Measurements from ENCODE around the gene MRGPRD. TPM values are rescaled to one million over a fixed set of nuclear protein-coding genes. Genes with fewer than 3 reads are reported as not detected.

Gene MRGPRD
- total RNA-seq, 1 experiment from 2014 or later, result not detected

DNA sequence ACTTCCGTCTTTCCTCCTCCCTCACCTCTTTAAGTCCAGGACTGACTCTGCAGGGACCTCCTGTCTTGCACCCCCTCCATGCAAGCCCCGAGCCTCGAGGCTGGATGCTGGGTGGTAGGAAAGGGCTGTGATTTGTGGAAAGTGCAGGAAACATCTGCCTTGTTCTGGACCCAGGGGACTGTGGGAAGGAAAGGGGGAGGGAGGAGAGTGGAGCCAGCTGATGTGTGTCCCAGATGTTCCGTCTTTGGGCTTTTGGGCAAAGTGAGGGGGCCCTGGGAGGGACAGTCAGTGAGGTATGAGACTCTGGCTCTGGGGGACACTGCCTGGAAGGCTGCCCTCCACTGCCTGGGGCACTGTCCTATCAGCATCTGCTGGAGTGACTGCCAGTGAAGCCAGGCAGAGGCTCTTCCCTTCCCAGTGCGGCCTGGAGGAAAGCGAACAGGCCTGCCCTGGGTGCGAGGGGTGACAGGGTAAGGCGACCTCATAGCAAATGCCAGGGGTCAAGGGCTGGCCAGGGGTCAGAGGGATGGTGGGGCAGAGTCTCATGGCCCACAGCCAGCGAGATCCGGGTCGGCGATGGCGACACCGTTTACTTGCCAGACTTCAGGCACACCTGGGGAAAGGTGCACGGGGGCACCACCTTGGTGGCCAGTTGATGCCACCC lies 1.7 kb downstream of the MRGPRD start:
- Histone ChIP-seq H3K79me2 (ENCODE audit: insufficient read depth, low read length) (no peaks in the 10 kb centered on the region), H3K9ac (ENCODE audit: low read length) (no peak overlapping the region), H4K20me1 (ENCODE audit: insufficient read depth) (no peaks in the 10 kb centered on the region), H2AFZ (ENCODE audit: low read depth, low read length, poor library complexity, severe bottlenecking) (no peak overlapping the region), H3K27ac (ENCODE audit: low read depth, low read length) (no peak overlapping the region), H3K4me1 (ENCODE audit: control insufficient read depth in 1 of 2, insufficient read depth in 2 of 2, low read length in 2 of 2) (peaks cover 0 to 5% of the 10 kb centered on the region in 2 experiments; a peak in 1 of 4 replicates), H3K4me3 (replicated peaks in 1 of 2; ENCODE audit: low read depth in 1 of 2, low read length in 2 of 2) (no peak overlapping the region), H3K27me3 (ENCODE audit: insufficient read depth, low read length) (no peaks in the 10 kb centered on the region), H3K9me2 (ENCODE audit: insufficient read depth) (no peaks in the 10 kb centered on the region), H3K9me3 (ENCODE audit: control insufficient read depth in 1 of 2, insufficient read depth in 1 of 2, low read depth in 1 of 2, low read length in 2 of 2) (peaks cover 0 to 3% of the 10 kb centered on the region in 2 experiments; a peak in 1 of 4 replicates), H3K4me2 (ENCODE audit: low read length) (no peak overlapping the region), H3K36me3 (ENCODE audit: control insufficient read depth in 1 of 2, insufficient read depth in 2 of 2, low read length in 2 of 2) (no peaks in the 10 kb centered on the region)
- DNase-seq (ENCODE audit: low read depth, low spot score) (no peak), ATAC-seq (no peak)
- TF ChIP-seq CEBPB (IDR thresholded peaks at IDR 0.05; ENCODE audit: low read depth), result no peak
- no peak for TF ChIP-seq FOSL1 (IDR thresholded peaks at IDR 0.05; ENCODE audit: low read depth)
- TF ChIP-seq, protein P1, sequence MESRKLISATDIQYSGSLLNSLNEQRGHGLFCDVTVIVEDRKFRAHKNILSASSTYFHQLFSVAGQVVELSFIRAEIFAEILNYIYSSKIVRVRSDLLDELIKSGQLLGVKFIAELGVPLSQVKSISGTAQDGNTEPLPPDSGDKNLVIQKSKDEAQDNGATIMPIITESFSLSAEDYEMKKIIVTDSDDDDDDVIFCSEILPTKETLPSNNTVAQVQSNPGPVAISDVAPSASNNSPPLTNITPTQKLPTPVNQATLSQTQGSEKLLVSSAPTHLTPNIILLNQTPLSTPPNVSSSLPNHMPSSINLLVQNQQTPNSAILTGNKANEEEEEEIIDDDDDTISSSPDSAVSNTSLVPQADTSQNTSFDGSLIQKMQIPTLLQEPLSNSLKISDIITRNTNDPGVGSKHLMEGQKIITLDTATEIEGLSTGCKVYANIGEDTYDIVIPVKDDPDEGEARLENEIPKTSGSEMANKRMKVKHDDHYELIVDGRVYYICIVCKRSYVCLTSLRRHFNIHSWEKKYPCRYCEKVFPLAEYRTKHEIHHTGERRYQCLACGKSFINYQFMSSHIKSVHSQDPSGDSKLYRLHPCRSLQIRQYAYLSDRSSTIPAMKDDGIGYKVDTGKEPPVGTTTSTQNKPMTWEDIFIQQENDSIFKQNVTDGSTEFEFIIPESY (IDR thresholded peaks at IDR 0.05; ENCODE audit: extremely low read depth, insufficient replicate concordance, low read length), result no peak
- TF ChIP-seq YY1 (IDR thresholded peaks at IDR 0.05; ENCODE audit: extremely low read depth, insufficient replicate concordance, low read depth, low read length), result no peak
- no peak for TF ChIP-seq EGR1 (IDR thresholded peaks at IDR 0.05; ENCODE audit: low read depth)
- no peak for TF ChIP-seq ZFX (IDR thresholded peaks at IDR 0.05)
- TF ChIP-seq, protein P2, sequence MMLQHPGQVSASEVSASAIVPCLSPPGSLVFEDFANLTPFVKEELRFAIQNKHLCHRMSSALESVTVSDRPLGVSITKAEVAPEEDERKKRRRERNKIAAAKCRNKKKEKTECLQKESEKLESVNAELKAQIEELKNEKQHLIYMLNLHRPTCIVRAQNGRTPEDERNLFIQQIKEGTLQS (IDR thresholded peaks at IDR 0.05), result no peak
- TF ChIP-seq EZH2phosphoT487 (IDR thresholded peaks at IDR 0.05; ENCODE audit: borderline replicate concordance), result no peak
- TF ChIP-seq ZNF274 (IDR thresholded peaks at IDR 0.05; ENCODE audit: low read depth, low read length), result no peak
- no peak for TF ChIP-seq JUND (IDR thresholded peaks at IDR 0.05)
- ChIA-PET POLR2A (no interaction called here), CTCF (no interaction called here), RAD21 (ENCODE audit: low non-redundant PET in 1 of 2, low total read pairs in 2 of 2, uncharacterized antibody in 2 of 2, unreplicated experiment in 2 of 2) (no interaction called here)
- BruUV-seq (replicated peaks), result no TSS peak
- intact Hi-C loops (cut with micrococcal nuclease), result no loop called here

All from HCT116 (cell line).